GM18861 (cell line): ENCODE results near the gene PI4KA.
"Not testable (repeated sequence)": the region's sequence is repeated elsewhere in the genome, so short reads cannot be mapped to it uniquely, and the experiment has no call there.

Experiments
- ATAC-seq: cut with Tn5 transposase; IDR thresholded peaks from one replicate; pipeline ENCODE4 v1.9.1; 2021; ENCODE audit not compliant: unreplicated experiment

Gene PI4KA

GRCh38 chr22:20852076-20852475 is 6.5 kb downstream of the PI4KA start:
- ATAC-seq: no peak

GRCh38 chr22:20847318-20847822 is 11.2 kb downstream of the PI4KA start:
- ATAC-seq: no peak

- no peak for ATAC-seq
These were observed 14.3 kb downstream of the PI4KA start for GRCh38 chr22:20844055-20845037.

GRCh38 chr22:20843501-20843900 is 15.1 kb downstream of the PI4KA start:
- ATAC-seq: no peak

- ATAC-seq: no peak
These were observed 17.8 kb downstream of the PI4KA start for GRCh38 chr22:20840646-20841371.

GRCh38 chr22:20839837-20840645 is 18.6 kb downstream of the PI4KA start:
- ATAC-seq: no peak

GRCh38 chr22:20839354-20839753 is 19.3 kb downstream of the PI4KA start:
- not testable (repeated sequence) for ATAC-seq

- ATAC-seq: no peak
These were observed 21.4 kb downstream of the PI4KA start for GRCh38 chr22:20836987-20837823.

- no peak for ATAC-seq
These were observed 23.9 kb downstream of the PI4KA start for GRCh38 chr22:20834725-20835124.

GRCh38 chr22:20834206-20834605 is 24.4 kb downstream of the PI4KA start:
- ATAC-seq: no peak

GRCh38 chr22:20833225-20833665 is 25.4 kb downstream of the PI4KA start:
- no peak for ATAC-seq

- no peak for ATAC-seq
These were observed 29.0 kb downstream of the PI4KA start for GRCh38 chr22:20829491-20830134.

GRCh38 chr22:20826373-20827152 is 32.0 kb downstream of the PI4KA start:
- not testable (repeated sequence) for ATAC-seq

- no peak for ATAC-seq
These were observed 33.0 kb downstream of the PI4KA start for GRCh38 chr22:20825624-20826023.

GRCh38 chr22:20825216-20825615 is 33.4 kb downstream of the PI4KA start:
- not testable (repeated sequence) for ATAC-seq

- no peak for ATAC-seq
These were observed 35.3 kb downstream of the PI4KA start for GRCh38 chr22:20823264-20823663.

- ATAC-seq: no peak
These were observed 36.4 kb downstream of the PI4KA start for GRCh38 chr22:20822240-20822639.

GRCh38 chr22:20821717-20822239 is 36.8 kb downstream of the PI4KA start:
- ATAC-seq: not testable (repeated sequence)
